Spleen (tissue), 7 donors: ENCODE measurements around the gene MTM1.

Experiments
- POLR2A ChIP-seq, 3 donors: fragments of 450-650 bp; IDR thresholded peaks; one replicate each; pipeline ENCODE4 v1.5.1; 2017; ENCODE audit warnings: antibody characterized with exemption in 3 of 3, mild to moderate bottlenecking in 1 of 3
- POLR2AphosphoS5 ChIP-seq, 3 donors: sonication (generic); formaldehyde crosslinking; IDR thresholded peaks; one replicate each; pipeline ENCODE4 v1.5.1; 2017; ENCODE audit warnings: antibody characterized with exemption in 3 of 3
- TF ChIP-seq, protein P1 (sequence below), 11 experiments: fragments of 200-600 bp in 7 of 11; fragments of 450-650 bp in 4 of 11; sonication (generic) in 4 of 11; IDR thresholded peaks in 8 of 11; conservative IDR thresholded peaks in 3 of 11; 1 replicate in 7 of 11; 2 replicates in 4 of 11; pipeline versions ENCODE4 v1.4.0 to v1.8.0; 2016 to 2021; ENCODE audit warnings: antibody characterized with exemption in 11 of 11, inconsistent platforms in 4 of 11, mild to moderate bottlenecking in 1 of 11
- donor health status: DM: no; HTN: no; CAD: no; lungs with moderate emphysema.
- donor health status: DM: no; HTN: no; CAD: no.
- donor health status: DM: no; HTN: no; CAD: no.

GRCh38 chrX:150635952-150636351, 67.5 kb downstream of the MTM1 start:
- TF ChIP-seq, protein P1, sequence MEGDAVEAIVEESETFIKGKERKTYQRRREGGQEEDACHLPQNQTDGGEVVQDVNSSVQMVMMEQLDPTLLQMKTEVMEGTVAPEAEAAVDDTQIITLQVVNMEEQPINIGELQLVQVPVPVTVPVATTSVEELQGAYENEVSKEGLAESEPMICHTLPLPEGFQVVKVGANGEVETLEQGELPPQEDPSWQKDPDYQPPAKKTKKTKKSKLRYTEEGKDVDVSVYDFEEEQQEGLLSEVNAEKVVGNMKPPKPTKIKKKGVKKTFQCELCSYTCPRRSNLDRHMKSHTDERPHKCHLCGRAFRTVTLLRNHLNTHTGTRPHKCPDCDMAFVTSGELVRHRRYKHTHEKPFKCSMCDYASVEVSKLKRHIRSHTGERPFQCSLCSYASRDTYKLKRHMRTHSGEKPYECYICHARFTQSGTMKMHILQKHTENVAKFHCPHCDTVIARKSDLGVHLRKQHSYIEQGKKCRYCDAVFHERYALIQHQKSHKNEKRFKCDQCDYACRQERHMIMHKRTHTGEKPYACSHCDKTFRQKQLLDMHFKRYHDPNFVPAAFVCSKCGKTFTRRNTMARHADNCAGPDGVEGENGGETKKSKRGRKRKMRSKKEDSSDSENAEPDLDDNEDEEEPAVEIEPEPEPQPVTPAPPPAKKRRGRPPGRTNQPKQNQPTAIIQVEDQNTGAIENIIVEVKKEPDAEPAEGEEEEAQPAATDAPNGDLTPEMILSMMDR (IDR thresholded peaks at IDR 0.05 in 8 of 11, conservative IDR thresholded peaks at IDR 0.05 in 3 of 11) = no peak
- TF ChIP-seq POLR2A (IDR thresholded peaks at IDR 0.05) (no peak), POLR2AphosphoS5 (IDR thresholded peaks at IDR 0.05) (no peak)
